ENCODE measurements around the gene GUCY1B1.

GUCY1B1 gene

GRCh38 chr4:155805016-155805415 is 46.2 kb downstream of the GUCY1B1 start:
- TF ChIP-seq CTCF (conservative IDR thresholded peaks at IDR 0.05; ENCODE audit: low read depth, low read length) = no peak
- DNase-seq (ENCODE audit: low read depth) = no peak
- H3K4me3 ChIP-seq (ENCODE audit: low read length) = no peak overlapping the region

GRCh38 chr4:155807021-155807420 is 48.2 kb downstream of the GUCY1B1 start:
- TF ChIP-seq CTCF (conservative IDR thresholded peaks at IDR 0.05; ENCODE audit: low read depth, low read length) = no peak
- no peak overlapping the region for H3K4me3 ChIP-seq (ENCODE audit: low read length)
- DNase-seq (ENCODE audit: low read depth) = no peak

- no peak for DNase-seq (ENCODE audit: low read depth)
- TF ChIP-seq CTCF (conservative IDR thresholded peaks at IDR 0.05; ENCODE audit: low read depth, low read length) = peak; percentile 62
- H3K4me3 ChIP-seq (ENCODE audit: low read length) = no peak overlapping the region
These were observed 51.0 kb downstream of the GUCY1B1 start for GRCh38 chr4:155809835-155810234.

- no peak for TF ChIP-seq CTCF (conservative IDR thresholded peaks at IDR 0.05; ENCODE audit: low read depth, low read length)
These were observed 52.3 kb downstream of the GUCY1B1 start for GRCh38 chr4:155811083-155811482.

GRCh38 chr4:155818639-155819038 is 59.8 kb downstream of the GUCY1B1 start:
- TF ChIP-seq CTCF (conservative IDR thresholded peaks at IDR 0.05; ENCODE audit: low read depth, low read length) = no peak
- DNase-seq (ENCODE audit: low read depth) = no peak
- H3K4me3 ChIP-seq (ENCODE audit: low read length) = no peak overlapping the region

More at GRCh38 chr4:155811083-155811482, 52.3 kb downstream of the GUCY1B1 start:
- no peak for DNase-seq (ENCODE audit: low read depth)
- H3K4me3 ChIP-seq (ENCODE audit: low read length) = no peak overlapping the region

- no peak overlapping the region for H3K4me3 ChIP-seq (ENCODE audit: low read length)
- no peak for TF ChIP-seq CTCF (conservative IDR thresholded peaks at IDR 0.05; ENCODE audit: low read depth, low read length)
- DNase-seq (ENCODE audit: low read depth) = no peak
These were observed 60.2 kb downstream of the GUCY1B1 start for GRCh38 chr4:155819066-155819465.

GRCh38 chr4:155820887-155821518 is 62.2 kb downstream of the GUCY1B1 start:
- no peak for TF ChIP-seq CTCF (conservative IDR thresholded peaks at IDR 0.05; ENCODE audit: low read depth, low read length)
- H3K4me3 ChIP-seq (ENCODE audit: low read length) = no peak overlapping the region
- DNase-seq (ENCODE audit: low read depth) = no peak

Measured in retinal pigment epithelial cell (primary cell).